GM06990 (cell line): ENCODE data around the gene PBX1.

Source experiments
- DNase-seq: peaks from one replicate; pipeline ENCODE4 v3.0.0-alpha.2; 2011; ENCODE audit not compliant: insufficient read length; ENCODE audit errors: extremely low read depth
- H3K27me3 ChIP-seq: replicated peaks from 2 replicates; pipeline ENCODE4 v1.6.0; 2011; ENCODE audit warnings: low read length; ENCODE audit not compliant: control insufficient read depth, insufficient read depth
- H3K36me3 ChIP-seq: 2 replicates; pipeline ENCODE4 v1.5.1; 2011; ENCODE audit warnings: low read length; ENCODE audit not compliant: control insufficient read depth, insufficient read depth
- H3K4me3 ChIP-seq: replicated peaks from 2 replicates; pipeline ENCODE4 v1.5.1; 2011; ENCODE audit warnings: low read depth, mild to moderate bottlenecking, control low read depth, low read length
- CTCF ChIP-seq: IDR thresholded peaks from 2 replicates; pipeline ENCODE4 v1.5.1; 2011; ENCODE audit warnings: low read length, control low read depth, mild to moderate bottlenecking, inconsistent platforms; ENCODE audit not compliant: insufficient read depth, poor library complexity, severe bottlenecking

PBX1 gene

GRCh38 chr1:164576291-164577271 lies 17.6 kb downstream of the PBX1 start:
- H3K4me3 ChIP-seq = no peak overlapping the region
- no peak for DNase-seq
- no peaks in the 10 kb centered on the region for H3K36me3 ChIP-seq
- no peak for TF ChIP-seq CTCF
- no peaks in the 10 kb centered on the region for H3K27me3 ChIP-seq

DNA sequence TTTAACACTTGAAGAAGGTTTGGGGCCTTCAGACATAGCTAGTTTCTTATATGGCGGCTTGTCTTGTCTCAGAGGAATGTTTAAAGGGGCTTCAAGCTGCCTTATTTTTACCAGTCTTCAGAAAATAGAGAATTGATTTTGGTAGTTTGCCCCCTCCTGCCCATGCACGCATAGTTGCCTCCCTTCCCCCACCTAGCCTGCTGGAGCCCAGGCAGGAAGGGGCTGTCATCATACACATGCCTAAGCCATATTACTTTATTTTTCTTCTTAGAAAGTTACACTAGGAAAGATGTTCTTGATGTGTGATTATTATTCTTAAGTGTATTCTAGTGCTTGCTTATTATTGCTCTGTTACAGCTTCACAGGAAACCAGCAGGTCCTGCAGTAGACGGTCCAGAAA lies 18.3 kb downstream of the PBX1 start:
- DNase-seq = no peak
- TF ChIP-seq CTCF = no peak
- H3K4me3 ChIP-seq = no peak overlapping the region
- H3K36me3 ChIP-seq = no peaks in the 10 kb centered on the region
- H3K27me3 ChIP-seq = no peaks in the 10 kb centered on the region

DNA sequence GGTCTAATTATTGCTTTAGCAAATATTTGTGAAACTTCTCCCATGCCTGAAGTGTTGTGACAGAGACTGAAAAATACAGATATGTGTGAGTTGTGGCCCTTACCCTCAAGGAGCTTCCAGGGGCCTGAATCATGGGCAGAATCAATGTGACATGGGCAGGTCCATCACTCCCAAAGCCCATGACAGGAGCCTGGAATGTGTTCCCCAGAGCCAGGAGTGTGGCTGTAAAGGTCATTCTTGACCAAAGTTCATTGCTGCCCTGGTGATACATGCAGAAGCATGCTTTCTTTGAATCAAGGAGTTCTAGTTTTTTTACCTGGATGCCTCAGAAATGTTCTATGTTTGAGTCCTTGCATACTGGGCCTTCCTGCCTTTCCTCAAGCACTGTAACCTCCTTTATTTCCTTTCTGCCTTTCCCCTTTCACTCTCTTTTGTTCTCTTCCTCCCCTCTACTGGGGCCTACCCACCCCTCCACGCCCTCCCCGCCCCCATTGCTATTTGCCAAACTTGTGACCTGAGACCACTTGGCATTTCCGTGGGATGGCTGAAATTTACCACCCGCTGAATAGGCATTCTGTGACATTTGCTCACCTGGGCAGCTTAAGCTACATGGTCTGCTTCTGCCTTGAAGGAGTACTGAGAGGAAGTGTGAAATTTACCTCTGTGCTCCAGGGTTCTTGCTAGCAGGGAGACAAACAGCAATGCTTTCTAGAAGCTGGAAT lies 19.7 kb downstream of the PBX1 start:
- no peaks in the 10 kb centered on the region for H3K36me3 ChIP-seq
- no peak for DNase-seq
- no peak overlapping the region for H3K4me3 ChIP-seq
- H3K27me3 ChIP-seq = no peaks in the 10 kb centered on the region
- no peak for TF ChIP-seq CTCF

DNA sequence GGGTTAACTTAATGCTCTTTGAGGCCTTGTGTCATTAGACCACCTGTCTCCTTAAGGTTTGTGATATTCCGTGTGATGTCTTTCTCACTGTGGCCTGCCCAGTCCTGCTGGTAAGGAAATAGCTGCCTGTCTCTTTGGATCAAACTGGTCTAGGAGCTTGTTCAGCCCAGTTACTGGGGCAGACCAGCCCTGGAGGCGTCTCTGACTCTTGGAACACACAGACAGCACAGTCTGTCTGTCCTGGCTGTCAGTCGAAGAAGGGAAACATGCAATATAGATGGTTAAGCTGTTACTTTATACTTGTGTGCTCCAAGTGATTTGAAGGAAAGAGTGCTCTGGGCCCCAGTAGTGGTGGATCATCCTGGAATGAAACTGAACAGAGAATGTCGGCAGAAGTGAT lies 20.4 kb downstream of the PBX1 start:
- Histone ChIP-seq H3K4me3 (no peak overlapping the region), H3K27me3 (no peaks in the 10 kb centered on the region), H3K36me3 (no peaks in the 10 kb centered on the region)
- no peak for TF ChIP-seq CTCF
- no peak for DNase-seq

GRCh38 chr1:164581762-164582161 lies 22.8 kb downstream of the PBX1 start:
- H3K4me3 ChIP-seq = no peak overlapping the region
- DNase-seq = no peak
- no peaks in the 10 kb centered on the region for H3K36me3 ChIP-seq
- no peaks in the 10 kb centered on the region for H3K27me3 ChIP-seq
- TF ChIP-seq CTCF = no peak
